Parathyroid adenoma (tissue), 2 donors: Measurements from ENCODE around the gene LYL1.

Experiments
- H2AFZ ChIP-seq: fragments of 300-600 bp; sonication (generic); one replicate; pipeline ENCODE4 v1.7.0; 2017; ENCODE audit warnings: antibody characterized with exemption, mild to moderate bottlenecking
- H3K27ac ChIP-seq: fragments of 300-600 bp; sonication (generic); one replicate; pipeline ENCODE4 v1.7.0; 2017
- H3K27me3 ChIP-seq: fragments of 300-600 bp; sonication (generic); one replicate; pipeline ENCODE4 v1.7.0; 2017; ENCODE audit warnings: low read length; ENCODE audit not compliant: control insufficient read depth, insufficient read depth
- H3K36me3 ChIP-seq: fragments of 300-600 bp; sonication (generic); one replicate; pipeline ENCODE4 v1.7.0; 2017; ENCODE audit warnings: low read length; ENCODE audit not compliant: control insufficient read depth, insufficient read depth
- H3K4me1 ChIP-seq: fragments of 300-600 bp; sonication (generic); one replicate; pipeline ENCODE4 v1.7.0; 2017; ENCODE audit warnings: control low read depth
- H3K4me2 ChIP-seq: fragments of 300-600 bp; sonication (generic); one replicate; pipeline ENCODE4 v1.7.0; 2017; ENCODE audit warnings: low read length
- H3K4me3 ChIP-seq: fragments of 300-600 bp; sonication (generic); one replicate; pipeline ENCODE4 v1.7.0; 2017; ENCODE audit warnings: low read depth, low read length
- H3K79me2 ChIP-seq: fragments of 300-600 bp; sonication (generic); one replicate; pipeline ENCODE4 v1.7.0; 2017; ENCODE audit warnings: control low read depth
- H3K9ac ChIP-seq: fragments of 300-600 bp; sonication (generic); one replicate; pipeline ENCODE4 v1.7.0; 2017; ENCODE audit warnings: mild to moderate bottlenecking
- H3K9me3 ChIP-seq: fragments of 300-600 bp; sonication (generic); one replicate; pipeline ENCODE4 v1.7.0; 2017; ENCODE audit warnings: low read length; ENCODE audit not compliant: control insufficient read depth
- CTCF ChIP-seq: fragments of 300-600 bp; sonication (generic); IDR thresholded peaks from one replicate; pipeline ENCODE4 v1.7.0; 2017; ENCODE audit warnings: antibody characterized with exemption, mild to moderate bottlenecking
- donor health status: primary hyperparathyroidism.

LYL1 gene

GRCh38 chr19:13068085-13068846, 34.4 kb downstream of the LYL1 start:
- no peak for TF ChIP-seq CTCF
- Histone ChIP-seq H3K79me2 (peaks cover 6% of the 10 kb centered on the region), H3K9ac (no peak overlapping the region), H2AFZ (no peak overlapping the region), H3K4me2 (no peak overlapping the region), H3K36me3 (no peaks in the 10 kb centered on the region), H3K4me1 (no peaks in the 10 kb centered on the region), H3K27me3 (no peaks in the 10 kb centered on the region), H3K27ac (no peak overlapping the region), H3K9me3 (no peaks in the 10 kb centered on the region), H3K4me3 (no peak overlapping the region)

DNA sequence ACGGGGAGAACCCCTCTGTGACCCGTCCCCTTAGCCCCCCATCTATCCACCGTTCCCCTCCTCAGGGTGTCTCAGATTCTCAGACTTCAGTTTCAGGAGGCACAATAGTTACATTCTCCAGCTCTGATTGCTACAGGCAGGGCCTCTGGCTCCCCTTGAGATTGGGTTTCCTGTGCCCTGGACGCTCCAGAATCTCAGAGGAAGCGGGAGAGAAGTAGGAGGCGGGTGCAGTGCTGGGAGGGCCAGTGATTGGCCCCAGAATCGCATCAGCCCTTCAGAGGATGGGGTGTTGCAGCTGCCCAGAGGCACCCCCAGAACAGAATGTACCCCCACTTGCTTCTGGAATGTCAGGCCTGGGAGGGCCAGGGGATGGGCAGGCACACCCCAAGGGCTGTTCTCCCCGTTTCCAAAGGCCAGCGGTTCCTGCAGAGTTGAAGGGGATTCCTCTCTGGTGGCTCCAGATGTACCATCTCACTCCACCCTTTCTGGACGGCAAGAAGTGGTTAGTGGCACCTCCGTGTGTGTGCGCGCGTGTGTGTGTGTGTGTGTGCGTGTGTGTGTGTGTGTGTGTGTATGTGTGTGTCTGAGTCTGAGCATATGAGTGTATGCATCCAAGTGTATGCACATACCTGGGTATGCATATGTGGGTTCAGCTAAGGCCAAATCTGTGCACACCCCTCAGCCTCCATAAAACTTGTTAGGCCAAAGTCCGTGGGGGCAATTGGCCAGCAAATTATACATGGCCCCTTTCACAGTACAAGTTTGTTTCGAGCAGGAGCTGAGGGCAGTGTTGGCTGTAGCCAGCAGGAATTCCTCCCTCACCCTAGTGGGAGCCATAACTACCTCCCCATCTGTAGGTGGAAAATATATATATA, 35.5 kb downstream of the LYL1 start:
- no peak overlapping the region for H3K27ac ChIP-seq
- H3K4me3 ChIP-seq, result no peak overlapping the region
- no peaks in the 10 kb centered on the region for H3K9me3 ChIP-seq
- H3K36me3 ChIP-seq, result no peaks in the 10 kb centered on the region
- H3K27me3 ChIP-seq, result no peaks in the 10 kb centered on the region
- H2AFZ ChIP-seq, result no peak overlapping the region
- H3K4me1 ChIP-seq, result no peaks in the 10 kb centered on the region
- peaks cover 14% of the 10 kb centered on the region for H3K79me2 ChIP-seq
- TF ChIP-seq CTCF, result no peak
- no peak overlapping the region for H3K4me2 ChIP-seq
- no peak overlapping the region for H3K9ac ChIP-seq

GRCh38 chr19:13066226-13066625, 36.4 kb downstream of the LYL1 start:
- no peak overlapping the region for H3K27ac ChIP-seq
- H3K79me2 ChIP-seq, result peaks cover 16% of the 10 kb centered on the region
- no peak overlapping the region for H2AFZ ChIP-seq
- H3K9me3 ChIP-seq, result no peaks in the 10 kb centered on the region
- no peak for TF ChIP-seq CTCF
- H3K4me2 ChIP-seq, result no peak overlapping the region
- H3K4me1 ChIP-seq, result no peaks in the 10 kb centered on the region
- no peak overlapping the region for H3K4me3 ChIP-seq
- no peaks in the 10 kb centered on the region for H3K36me3 ChIP-seq
- H3K27me3 ChIP-seq, result no peaks in the 10 kb centered on the region
- H3K9ac ChIP-seq, result no peak overlapping the region

DNA sequence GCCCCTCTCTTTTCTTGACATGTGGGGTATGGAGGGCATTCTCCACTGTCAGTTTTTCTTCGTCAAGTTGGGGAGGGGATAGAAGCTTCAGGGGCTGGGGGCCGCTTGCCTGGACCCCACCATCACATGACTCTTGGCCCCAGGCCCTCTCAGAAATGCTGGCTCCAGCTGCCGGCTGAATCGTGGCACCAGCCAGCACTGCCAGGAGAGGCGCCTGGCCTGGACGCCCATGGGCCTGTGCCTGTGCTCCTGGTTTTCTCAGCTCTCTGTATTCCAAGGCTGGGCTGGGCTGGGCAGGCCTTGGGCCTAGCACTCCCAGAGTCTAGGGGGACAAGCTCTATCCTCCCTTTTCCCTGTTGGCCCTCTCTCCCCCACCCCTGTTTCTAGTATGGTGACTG, 38.6 kb downstream of the LYL1 start:
- Histone ChIP-seq H3K27me3 (no peaks in the 10 kb centered on the region), H3K36me3 (no peaks in the 10 kb centered on the region), H3K4me2 (no peak overlapping the region), H3K79me2 (peaks cover 16% of the 10 kb centered on the region), H3K4me3 (no peak overlapping the region), H3K4me1 (no peaks in the 10 kb centered on the region), H3K27ac (no peak overlapping the region), H3K9ac (no peak overlapping the region), H3K9me3 (no peaks in the 10 kb centered on the region), H2AFZ (no peak overlapping the region)
- TF ChIP-seq CTCF, result no peak
